ENCODE results near the gene AJM1.

The AJM1 gene

DNA sequence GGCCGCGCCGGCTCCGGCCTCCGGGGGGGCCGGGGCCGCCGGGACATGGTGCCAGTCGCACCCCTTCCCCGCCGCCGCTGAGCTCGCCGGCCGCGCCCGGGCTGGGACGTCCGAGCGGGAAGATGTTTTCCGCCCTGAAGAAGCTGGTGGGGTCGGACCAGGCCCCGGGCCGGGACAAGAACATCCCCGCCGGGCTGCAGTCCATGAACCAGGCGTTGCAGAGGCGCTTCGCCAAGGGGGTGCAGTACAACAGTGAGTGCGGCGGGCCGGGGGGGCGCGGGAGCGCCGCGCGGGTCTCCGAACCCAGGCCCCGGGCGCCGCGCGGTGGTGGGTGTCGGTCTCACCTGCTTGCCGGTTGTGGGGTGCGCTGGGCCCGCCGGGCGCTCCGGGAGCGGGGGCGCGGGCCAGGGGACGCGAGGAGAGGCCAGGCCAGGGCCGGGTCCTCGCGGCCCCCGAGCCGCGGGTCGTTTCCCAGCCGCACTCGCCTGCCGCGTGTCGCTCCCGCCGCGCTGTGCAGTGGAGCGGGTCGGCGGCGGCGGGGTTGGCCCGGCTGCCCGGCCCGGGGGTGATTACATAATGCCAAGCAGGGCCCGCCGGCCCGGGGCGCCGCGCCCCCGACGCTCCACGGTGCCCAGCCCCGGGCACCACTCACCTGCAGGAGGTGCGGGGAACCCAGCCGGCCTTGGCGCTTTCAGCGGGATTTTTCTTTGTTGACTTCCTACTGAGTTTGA, 34.0 kb upstream of the AJM1 start:
- no peak for TF ChIP-seq EZH2phosphoT487 (IDR thresholded peaks at IDR 0.05; ENCODE audit: borderline replicate concordance, low read length)
- TF ChIP-seq, protein P1, sequence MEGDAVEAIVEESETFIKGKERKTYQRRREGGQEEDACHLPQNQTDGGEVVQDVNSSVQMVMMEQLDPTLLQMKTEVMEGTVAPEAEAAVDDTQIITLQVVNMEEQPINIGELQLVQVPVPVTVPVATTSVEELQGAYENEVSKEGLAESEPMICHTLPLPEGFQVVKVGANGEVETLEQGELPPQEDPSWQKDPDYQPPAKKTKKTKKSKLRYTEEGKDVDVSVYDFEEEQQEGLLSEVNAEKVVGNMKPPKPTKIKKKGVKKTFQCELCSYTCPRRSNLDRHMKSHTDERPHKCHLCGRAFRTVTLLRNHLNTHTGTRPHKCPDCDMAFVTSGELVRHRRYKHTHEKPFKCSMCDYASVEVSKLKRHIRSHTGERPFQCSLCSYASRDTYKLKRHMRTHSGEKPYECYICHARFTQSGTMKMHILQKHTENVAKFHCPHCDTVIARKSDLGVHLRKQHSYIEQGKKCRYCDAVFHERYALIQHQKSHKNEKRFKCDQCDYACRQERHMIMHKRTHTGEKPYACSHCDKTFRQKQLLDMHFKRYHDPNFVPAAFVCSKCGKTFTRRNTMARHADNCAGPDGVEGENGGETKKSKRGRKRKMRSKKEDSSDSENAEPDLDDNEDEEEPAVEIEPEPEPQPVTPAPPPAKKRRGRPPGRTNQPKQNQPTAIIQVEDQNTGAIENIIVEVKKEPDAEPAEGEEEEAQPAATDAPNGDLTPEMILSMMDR (IDR thresholded peaks at IDR 0.05; ENCODE audit: low read depth, low read length, poor library complexity, severe bottlenecking) = no peak
- Histone ChIP-seq H3K4me3 (ENCODE audit: low read length) (peak overlapping the region; percentile 88), H3K9me3 (ENCODE audit: control insufficient read depth, insufficient read depth, low read length) (no peaks in the 10 kb centered on the region), H3K9me2 (replicated peaks; ENCODE audit: control insufficient read depth, low read length) (no peaks in the 10 kb centered on the region), H3F3A (ENCODE audit: control insufficient read depth, insufficient read depth) (no peaks in the 10 kb centered on the region), H3K27ac (ENCODE audit: low read depth, low read length) (peak overlapping the region; percentile 50), H3K27me3 (ENCODE audit: control insufficient read depth, low read length) (no peaks in the 10 kb centered on the region), H3K36me3 (ENCODE audit: control insufficient read depth, low read length) (peaks cover 65% of the 10 kb centered on the region), H4K20me1 (ENCODE audit: control insufficient read depth, insufficient read depth, low read depth, low read length) (peaks cover 14% of the 10 kb centered on the region), H3K79me2 (ENCODE audit: control insufficient read depth, low read length) (peaks cover 66% of the 10 kb centered on the region), H3K4me1 (ENCODE audit: control insufficient read depth, low read length) (peaks cover 28% of the 10 kb centered on the region), H3K4me2 (ENCODE audit: low read length) (peak overlapping the region; percentile 89)

DNA sequence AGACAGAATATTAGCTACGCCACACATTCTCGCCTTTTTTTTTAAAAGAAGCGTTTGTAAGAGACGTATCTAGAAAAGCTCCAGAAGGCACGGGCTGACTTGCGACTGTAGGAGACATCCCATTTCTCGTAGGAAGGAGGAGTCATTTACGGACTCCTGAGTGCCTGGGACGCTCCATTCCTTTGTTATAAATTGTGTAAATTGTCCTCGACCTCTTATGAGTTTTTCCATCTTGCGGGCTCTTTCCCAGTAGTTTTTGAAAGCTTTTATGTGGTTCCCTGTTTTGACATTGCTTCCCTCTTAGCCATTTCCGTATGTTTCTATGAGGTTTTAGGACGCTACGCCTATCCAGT, 33.5 kb upstream of the AJM1 start:
- no peak for TF ChIP-seq EZH2phosphoT487 (IDR thresholded peaks at IDR 0.05; ENCODE audit: borderline replicate concordance, low read length)
- TF ChIP-seq, protein P1 (IDR thresholded peaks at IDR 0.05; ENCODE audit: low read depth, low read length, poor library complexity, severe bottlenecking) = no peak
- H3K79me2 ChIP-seq (ENCODE audit: control insufficient read depth, low read length) = peaks cover 72% of the 10 kb centered on the region
- peak overlapping the region; percentile 89 for H3K4me2 ChIP-seq (ENCODE audit: low read length)
- peaks cover 28% of the 10 kb centered on the region for H3K4me1 ChIP-seq (ENCODE audit: control insufficient read depth, low read length)
- peaks cover 71% of the 10 kb centered on the region for H3K36me3 ChIP-seq (ENCODE audit: control insufficient read depth, low read length)
- H3F3A ChIP-seq (ENCODE audit: control insufficient read depth, insufficient read depth) = no peaks in the 10 kb centered on the region
- no peaks in the 10 kb centered on the region for H3K9me2 ChIP-seq (replicated peaks; ENCODE audit: control insufficient read depth, low read length)
- peak overlapping the region; percentile 88 for H3K4me3 ChIP-seq (ENCODE audit: low read length)
- peak overlapping the region; percentile 50 for H3K27ac ChIP-seq (ENCODE audit: low read depth, low read length)
- peaks cover 15% of the 10 kb centered on the region for H4K20me1 ChIP-seq (ENCODE audit: control insufficient read depth, insufficient read depth, low read depth, low read length)
- H3K27me3 ChIP-seq (ENCODE audit: control insufficient read depth, low read length) = no peaks in the 10 kb centered on the region
- H3K9me3 ChIP-seq (ENCODE audit: control insufficient read depth, insufficient read depth, low read length) = no peaks in the 10 kb centered on the region

DNA sequence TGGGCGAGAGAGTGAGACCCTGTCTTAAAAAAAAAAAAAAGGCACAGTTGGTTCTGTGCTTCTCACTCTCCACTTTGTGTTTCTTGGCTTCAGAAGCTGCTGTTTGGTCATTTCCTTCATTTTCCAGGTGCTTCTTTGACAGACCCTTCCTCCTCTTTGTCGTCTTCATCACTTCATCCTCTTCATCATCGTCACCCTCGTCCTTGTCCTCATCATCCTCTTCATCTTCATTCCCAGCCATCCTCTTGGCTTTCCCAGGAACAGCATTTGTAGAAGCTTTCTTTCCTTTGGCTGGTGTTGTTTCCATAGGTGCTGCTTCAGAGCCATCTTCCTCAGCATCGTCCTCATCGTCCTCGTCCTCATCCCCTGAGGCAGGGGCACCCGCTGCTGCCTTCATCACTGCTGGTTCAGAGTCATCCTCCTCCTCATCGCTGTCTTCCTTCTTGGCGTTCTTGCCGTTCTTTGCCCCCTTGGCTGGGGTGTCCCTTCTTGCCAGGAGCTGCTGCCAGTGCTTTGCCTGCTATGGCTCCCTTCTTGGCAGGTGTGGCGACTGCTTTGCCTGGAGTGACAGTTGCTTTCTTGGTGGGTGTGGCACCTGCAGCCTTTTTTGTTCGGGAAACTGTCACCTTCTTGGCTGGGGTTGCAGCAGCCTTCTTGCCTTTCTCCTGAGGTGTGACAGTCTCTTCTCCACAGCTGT, 27.4 kb upstream of the AJM1 start:
- no peak overlapping the region for H3K4me2 ChIP-seq (ENCODE audit: low read length)
- H3K4me3 ChIP-seq (ENCODE audit: low read length) = no peak overlapping the region
- H3K36me3 ChIP-seq (ENCODE audit: control insufficient read depth, low read length) = peaks cover 70% of the 10 kb centered on the region
- no peaks in the 10 kb centered on the region for H3F3A ChIP-seq (ENCODE audit: control insufficient read depth, insufficient read depth)
- no peaks in the 10 kb centered on the region for H3K9me2 ChIP-seq (replicated peaks; ENCODE audit: control insufficient read depth, low read length)
- H3K79me2 ChIP-seq (ENCODE audit: control insufficient read depth, low read length) = peaks cover 93% of the 10 kb centered on the region
- no peaks in the 10 kb centered on the region for H3K9me3 ChIP-seq (ENCODE audit: control insufficient read depth, insufficient read depth, low read length)
- no peak overlapping the region for H3K27ac ChIP-seq (ENCODE audit: low read depth, low read length)
- peaks cover 7% of the 10 kb centered on the region; the same call in 1 of the 2 replicates for H4K20me1 ChIP-seq (ENCODE audit: control insufficient read depth, insufficient read depth, low read depth, low read length)
- H3K27me3 ChIP-seq (ENCODE audit: control insufficient read depth, low read length) = no peaks in the 10 kb centered on the region
- peaks cover 6% of the 10 kb centered on the region for H3K4me1 ChIP-seq (ENCODE audit: control insufficient read depth, low read length)
- no peak for TF ChIP-seq EZH2phosphoT487 (IDR thresholded peaks at IDR 0.05; ENCODE audit: borderline replicate concordance, low read length)
- TF ChIP-seq, protein P1 (IDR thresholded peaks at IDR 0.05; ENCODE audit: low read depth, low read length, poor library complexity, severe bottlenecking) = no peak
